AML-193 (cell line): ENCODE results near the gene PTPN4.
"Not testable (repeated sequence)": the region's sequence is repeated elsewhere in the genome, so short reads cannot be mapped to it uniquely, and the experiment has no call there.

Experiments
- DNase-seq, 2 experiments: peaks; one replicate each; lab custom pipeline; 2025; lab: John Stamatoyannopoulos, UW

Gene PTPN4

GRCh38 chr2:119940856-119941255, 181.1 kb downstream of the PTPN4 start:
- no peak for DNase-seq

GRCh38 chr2:119941388-119941787, 181.7 kb downstream of the PTPN4 start:
- DNase-seq, result no peak

GRCh38 chr2:119941981-119942513, 182.3 kb downstream of the PTPN4 start:
- DNase-seq, result no peak

GRCh38 chr2:119943058-119943457, 183.3 kb downstream of the PTPN4 start:
- no peak for DNase-seq

- no peak for DNase-seq
These were observed 187.8 kb downstream of the PTPN4 start for GRCh38 chr2:119947535-119947934.

- no peak for DNase-seq
These were observed 191.2 kb downstream of the PTPN4 start for GRCh38 chr2:119950966-119951365.

GRCh38 chr2:119958670-119959268, 199.0 kb downstream of the PTPN4 start:
- no peak for DNase-seq

- no peak for DNase-seq
These were observed 201.1 kb downstream of the PTPN4 start for GRCh38 chr2:119960821-119961220.

- no peak for DNase-seq
These were observed 222.2 kb downstream of the PTPN4 start for GRCh38 chr2:119981896-119982295.

- no peak for DNase-seq
These were observed 222.8 kb downstream of the PTPN4 start for GRCh38 chr2:119982506-119982905.

GRCh38 chr2:119983108-119983507, 223.4 kb downstream of the PTPN4 start:
- no peak for DNase-seq

GRCh38 chr2:119996148-119996547, 236.4 kb downstream of the PTPN4 start:
- no peak for DNase-seq

GRCh38 chr2:119996896-119997891, 237.5 kb downstream of the PTPN4 start:
- not testable (repeated sequence) for DNase-seq

- no peak for DNase-seq
These were observed 241.7 kb downstream of the PTPN4 start for GRCh38 chr2:120001471-120001870.

- no peak for DNase-seq
These were observed 244.5 kb downstream of the PTPN4 start for GRCh38 chr2:120004254-120004653.

GRCh38 chr2:120005834-120006521, 246.3 kb downstream of the PTPN4 start:
- no peak for DNase-seq

GRCh38 chr2:120007851-120008250, 248.1 kb downstream of the PTPN4 start:
- no peak for DNase-seq

GRCh38 chr2:120012363-120012762, 252.6 kb downstream of the PTPN4 start:
- DNase-seq, result no peak

- DNase-seq, result peak; percentile 82 to 83
These were observed 253.3 kb downstream of the PTPN4 start, which contains the start of gene EPB41L5 for GRCh38 chr2:120012771-120013596. TSS of gene EPB41L5 (plus strand) at chr2:120013077. CDS start at chr2:120019085, 6,008 bp downstream.

- no peak for DNase-seq
These were observed 254.0 kb downstream of the PTPN4 start for GRCh38 chr2:120013597-120014223.
